K562 (cell line): ENCODE data around the gene LONP1. TPM values are rescaled to one million over a fixed set of nuclear protein-coding genes. Genes with fewer than 3 reads are reported as not detected.

Source experiments
- ATAC-seq: fragments of 200-7000 bp; cut with Tn5 transposase; 3 replicates; pipeline ENCODE4 v1.9.1; 2020; ENCODE audit warnings: moderate library complexity
- BruUV-seq: library from RNA; stranded (reverse); fragments of 400-500 nt; replicated peaks from 2 replicates; lab custom pipeline; 2021; lab: Mats Ljungman, UMichigan
- CTCF ChIA-PET: fragments of 300-600 bp; formaldehyde crosslinking; extraction: SDS; loops from one replicate; lab custom pipeline; 2021; ENCODE audit warnings: low intra/inter-chr PET ratio; lab: Yijun Ruan, JAX
- POLR2A ChIA-PET: fragments of 300-600, 350-650 bp; sonication (Branson Sonifier 250); formaldehyde crosslinking; extraction: SDS; loops from one replicate; lab custom pipeline; 2021; ENCODE audit warnings: antibody characterized with exemption, inconsistent platforms; lab: Yijun Ruan, JAX
- DNase-seq, 4 experiments: peaks; one replicate each; pipeline versions ENCODE4 v3.0.0 to v3.0.0-alpha.2; 2011 to 2018; ENCODE audit warnings: low spot score in 3 of 4, mixed read lengths in 3 of 4; ENCODE audit errors: extremely low read depth in 1 of 4
- FAIRE-seq: peaks from 2 replicates; lab custom pipeline; 2011; peaks lifted over from hg19 to GRCh38; lab: Jason Lieb, UNC
- H2AFZ ChIP-seq: 2 replicates; pipeline ENCODE4 v1.6.0; 2011; ENCODE audit warnings: low read depth, low read length, control low read depth, inconsistent platforms
- H3K27ac ChIP-seq: fragments of 200-600 bp; 3 replicates; pipeline ENCODE4 v1.8.0; 2011; ENCODE audit warnings: low read depth, mild to moderate bottlenecking, control low read depth, inconsistent platforms, low read length, moderate library complexity, mixed read lengths; ENCODE audit errors: extremely low read depth
- H3K27me3 ChIP-seq, 2 experiments: fragments of 300-600 bp in 1 of 2; 2 replicates in 1 of 2; 3 replicates in 1 of 2; pipeline versions ENCODE4 v1.6.0 to v1.8.0; 2011; ENCODE audit warnings: inconsistent platforms in 2 of 2, low read length in 2 of 2, mild to moderate bottlenecking in 1 of 2, mixed read lengths in 1 of 2, moderate library complexity in 1 of 2; ENCODE audit not compliant: control insufficient read depth in 2 of 2, insufficient read depth in 2 of 2
- H3K36me3 ChIP-seq: fragments of 300-600 bp; 3 replicates; pipeline ENCODE4 v1.8.0; 2011; ENCODE audit warnings: mild to moderate bottlenecking, low read length, inconsistent platforms; ENCODE audit not compliant: control insufficient read depth, insufficient read depth
- H3K4me1 ChIP-seq, 2 experiments: fragments of 200-600 bp in 1 of 2; replicated peaks in 1 of 2; 2 replicates in 1 of 2; 3 replicates in 1 of 2; pipeline versions ENCODE4 v1.5.1 to v1.8.0; 2011; ENCODE audit warnings: inconsistent platforms in 2 of 2, low read length in 2 of 2, mild to moderate bottlenecking in 1 of 2, mixed read lengths in 1 of 2, moderate library complexity in 1 of 2; ENCODE audit not compliant: control insufficient read depth in 2 of 2, insufficient read depth in 2 of 2
- H3K4me2 ChIP-seq: 2 replicates; pipeline ENCODE4 v1.6.1; 2011; ENCODE audit warnings: low read length, control low read depth, inconsistent platforms, mixed read lengths; ENCODE audit not compliant: insufficient read depth
- H3K4me3 ChIP-seq: fragments of 200-600 bp; sonication (generic), shearing (Covaris generic); 2 replicates; pipeline ENCODE4 v1.5.1; 2016; ENCODE audit warnings: control low read depth, inconsistent platforms
- H3K79me2 ChIP-seq: fragments of 200-600 bp; 3 replicates; pipeline ENCODE4 v1.8.0; 2011; ENCODE audit warnings: low read length, inconsistent platforms; ENCODE audit not compliant: control insufficient read depth, insufficient read depth
- H3K9ac ChIP-seq, 2 experiments: 2 replicates each; pipeline versions ENCODE4 v1.6.0 to v1.6.1; 2011; ENCODE audit warnings: low read depth in 2 of 2, low read length in 2 of 2, control low read depth in 1 of 2, inconsistent platforms in 1 of 2, mild to moderate bottlenecking in 1 of 2, mixed read lengths in 1 of 2; ENCODE audit not compliant: insufficient read depth in 1 of 2
- H3K9me1 ChIP-seq: one replicate; pipeline ENCODE4 v1.6.0; 2011; ENCODE audit warnings: inconsistent platforms, mild to moderate bottlenecking, low read length, moderate library complexity; ENCODE audit not compliant: control insufficient read depth, insufficient read depth
- H3K9me3 ChIP-seq: replicated peaks from 2 replicates; pipeline ENCODE4 v1.5.1; 2011; ENCODE audit warnings: low read depth, low read length, inconsistent platforms; ENCODE audit not compliant: control insufficient read depth, insufficient read depth
- H4K20me1 ChIP-seq: replicated peaks from 2 replicates; pipeline ENCODE4 v1.6.1; 2011; ENCODE audit warnings: low read length, inconsistent platforms, mixed read lengths; ENCODE audit not compliant: control insufficient read depth, insufficient read depth
- CREBBP ChIP-seq: IDR thresholded peaks from one replicate; pipeline ENCODE4 v1.6.1; 2012; ENCODE audit warnings: low read depth, mild to moderate bottlenecking, control low read depth, inconsistent platforms, low read length
- HIVEP1 ChIP-seq: fragments of 250-450 bp; sonication (Bioruptor Pico); IDR thresholded peaks from 2 replicates; pipeline ENCODE4 v1.4.0; 2020; ENCODE audit warnings: mild to moderate bottlenecking
- NFIC ChIP-seq: fragments of 450-650 bp; IDR thresholded peaks from 2 replicates; pipeline ENCODE4 v1.6.1; 2017; ENCODE audit warnings: mild to moderate bottlenecking, inconsistent platforms
- POLR2A ChIP-seq: fragments of 450-650 bp; conservative IDR thresholded peaks from 2 replicates; pipeline ENCODE4 v1.6.1; 2016
- POLR2G ChIP-seq: fragments of 200-400 bp; formaldehyde crosslinking; IDR thresholded peaks from 2 replicates; pipeline ENCODE4 v1.6.1; 2017; ENCODE audit warnings: low read depth, mild to moderate bottlenecking, antibody characterized with exemption, low read length, moderate library complexity
- TFAP4 ChIP-seq: sonication (generic); formaldehyde crosslinking; IDR thresholded peaks from 2 replicates; pipeline ENCODE4 v1.8.0; 2022; ENCODE audit warnings: missing genetic modification reagents, mild to moderate bottlenecking, moderate library complexity, borderline replicate concordance
- USF1 ChIP-seq: sonication (generic); formaldehyde crosslinking; IDR thresholded peaks from 2 replicates; pipeline ENCODE4 v1.9.0; 2022; ENCODE audit warnings: mild to moderate bottlenecking, missing genetic modification reagents
- ZNF449 ChIP-seq: fragments of 250-450 bp; sonication (Bioruptor Pico); IDR thresholded peaks from 2 replicates; pipeline ENCODE4 v1.8.0; 2022; ENCODE audit warnings: moderate library complexity, mild to moderate bottlenecking, inconsistent platforms
- WGBS: fragments of 100-300 bp; shearing (Covaris generic); methylation state at CpG from one replicate; pipeline ENCODE4 v1.1.6; 2016; ENCODE audit warnings: low coverage, mixed read lengths; ENCODE audit not compliant: insufficient coverage; ENCODE audit errors: missing lambda C conversion rate; 5-methylcytosine and 5-hydroxymethylcytosine counted together
- in situ Hi-C: fragments of 300-500 bp; cut with MboI; formaldehyde crosslinking; loops from 4 replicates; pipeline ENCODE4 v1.15.0; 2018; ENCODE audit warnings: inconsistent platforms, mixed read lengths
- intact Hi-C: fragments of 100-400 bp; cut with micrococcal nuclease; formaldehyde crosslinking; loops from 2 replicates; pipeline ENCODE4 v1.14.2; 2022
- polyA plus RNA-seq, 8 experiments: library from polyadenylated mRNA; depleted of rRNA in 4 of 8; stranded (reverse) in 5 of 8; unstranded in 3 of 8; fragments of >200 nt; fragmentation: Nextera tagmentation in 2 of 8; fragmentation: Illumina TruSeq in 1 of 8; extraction: Ambion mirVana in 2 of 8; extraction: Trizol in 1 of 8; gene quantifications; 2 replicates each; pipeline versions ENCODE4 v1.2.1 to v1.2.3, GENCODE V29; 2011 to 2014; ENCODE audit warnings: inconsistent platforms in 1 of 8, missing spikeins in 1 of 8
- total RNA-seq, 7 experiments: library from RNA; depleted of rRNA in 6 of 7; stranded (reverse); fragments of >200 nt in 6 of 7; fragmentation: Illumina TruSeq in 2 of 7; extraction: Trizol in 2 of 7; gene quantifications; 2 replicates each; pipeline versions ENCODE4 v1.2.1 to v1.2.3, GENCODE V29; 2011 to 2021; ENCODE audit warnings: low replicate concordance in 1 of 7

Gene LONP1
- total and polyA plus RNA-seq, 9 of the 15 experiments (the other 6 are each of a cell fraction or from before 2014, with no cell fraction given), result 1.1 to 238 (median 84.5) TPM

- Histone ChIP-seq H4K20me1 (peaks cover 4% of the 10 kb centered on the region; the same call in 1 of the 2 replicates), H3K9me1 (no peaks in the 10 kb centered on the region), H3K36me3 (peaks cover 19% of the 10 kb centered on the region; the same call in 2 of the 3 replicates), H3K4me1 (peaks cover 19 to 58% of the 10 kb centered on the region in 2 experiments), H3K9me3 (no peaks in the 10 kb centered on the region), H3K27me3 (no peaks in the 10 kb centered on the region), H3K9ac (peak overlapping the region in 1 of 2 experiments; percentile 22; a peak in 1 of 4 replicates), H3K4me3 (no peak overlapping the region), H3K79me2 (peaks cover 12% of the 10 kb centered on the region), H2AFZ (no peak overlapping the region), H3K27ac (no peak overlapping the region), H3K4me2 (no peak overlapping the region)
- in situ Hi-C loops, result no loop called here
- ATAC-seq (no peak), DNase-seq (no peak), FAIRE-seq (no peak)
- POLR2A ChIA-PET, result interaction anchor here (0.6 to 2.8 kb wide), 5 partner anchors 9 to 34 kb away, joined by 3 to 9 read pairs (median 3); partner anchors contain the start of gene RPL36
- TF ChIP-seq HIVEP1 (CRISPR knock-in tag), result no peak
- TF ChIP-seq POLR2G, result peak; percentile 51; the same call in 1 of the 2 replicates
- no TSS peak for BruUV-seq
- WGBS, result 79% methylated on average over 10 of the region's 13 CpGs
- CTCF ChIA-PET, result no interaction called here
- intact Hi-C loops, result no loop called here
Observed at GRCh38 chr19:5676772-5677105, 43.2 kb downstream of the LONP1 start.

- peak overlapping the region in 1 of 2 experiments; percentile 22; a peak in 2 of 4 replicates for H3K9ac ChIP-seq
- H3K4me3 ChIP-seq, result no peak overlapping the region
- ATAC-seq (no peak), DNase-seq (no peak), FAIRE-seq (no peak)
- peaks cover 17 to 53% of the 10 kb centered on the region in 2 experiments for H3K4me1 ChIP-seq
- no TSS peak for BruUV-seq
- H3K27me3 ChIP-seq, result no peaks in the 10 kb centered on the region
- peaks cover 20% of the 10 kb centered on the region; the same call in 2 of the 3 replicates for H3K36me3 ChIP-seq
- H3K9me1 ChIP-seq, result no peaks in the 10 kb centered on the region
- no peaks in the 10 kb centered on the region; the same call in 1 of the 2 replicates for H4K20me1 ChIP-seq
- intact Hi-C loops, result no loop called here
- no peak overlapping the region for H3K27ac ChIP-seq
- H2AFZ ChIP-seq, result no peak overlapping the region
- no peaks in the 10 kb centered on the region for H3K9me3 ChIP-seq
- ChIA-PET CTCF (no interaction called here), POLR2A (interaction anchor here (0.6 to 2.8 kb wide), 6 partner anchors 9 to 33 kb away, joined by 3 to 9 read pairs (median 3); partner anchors contain the start of gene RPL36)
- peaks cover 12% of the 10 kb centered on the region for H3K79me2 ChIP-seq
- no peak overlapping the region for H3K4me2 ChIP-seq
- WGBS, result 67% methylated on average over 12 of the region's 17 CpGs
- in situ Hi-C loops, result no loop called here
- TF ChIP-seq ZNF449 (no peak), NFIC (0 out of 2 replicates have a peak, but pooled peaks have one; percentile 20), POLR2A (peak; percentile 36), CREBBP (no peak), TFAP4 (CRISPR knock-in tag) (peak; percentile 4; the same call in 1 of the 2 replicates), USF1 (CRISPR knock-in tag) (no peak), POLR2G (peak; percentile 54)
Observed at GRCh38 chr19:5676105-5676771, 43.7 kb downstream of the LONP1 start.
